GM13976 (cell line): ENCODE data around the gene ARRDC1.
A peak's percentile ranks its signal among the peaks of the same experiment; 100 is the strongest.

ENCODE experiments used
- DNase-seq: peaks from one replicate; pipeline ENCODE4 v3.0.0; 2012; ENCODE audit warnings: low spot score
- CTCF ChIP-seq: IDR thresholded peaks from 2 replicates; pipeline ENCODE4 v1.5.1; 2012; ENCODE audit warnings: borderline replicate concordance, mild to moderate bottlenecking; ENCODE audit not compliant: insufficient read depth; ENCODE audit errors: extremely low read depth, missing control alignments, control extremely low read depth
- in situ Hi-C: fragments of 300-500 bp; cut with MboI; formaldehyde crosslinking; loops from one replicate; pipeline ENCODE4 v1.12.0; 2022; ENCODE audit warnings: low sequenced_read_pairs, mixed read lengths, inconsistent platforms; ENCODE audit not compliant: unreplicated experiment

ARRDC1 gene

GRCh38 chr9:137604345-137605086 is 970 bp upstream of the ARRDC1 start:
- TF ChIP-seq CTCF, result no peak
- no peak for DNase-seq
- in situ Hi-C loops, result no loop called here

- no peak for DNase-seq
- in situ Hi-C loops, result no loop called here
- TF ChIP-seq CTCF, result peak; percentile 0
Measured at GRCh38 chr9:137606005-137606621, 627 bp downstream of the ARRDC1 start.

GRCh38 chr9:137606734-137607138 is 1.2 kb downstream of the ARRDC1 start:
- TF ChIP-seq CTCF, result no peak
- in situ Hi-C loops, result no loop called here
- DNase-seq, result no peak

GRCh38 chr9:137607141-137607857 is 1.8 kb downstream of the ARRDC1 start:
- in situ Hi-C loops, result no loop called here
- no peak for TF ChIP-seq CTCF
- no peak for DNase-seq

- no peak for DNase-seq
- in situ Hi-C loops, result no loop called here
Measured at GRCh38 chr9:137610944-137611343, 5.5 kb downstream of the ARRDC1 start.

More at GRCh38 chr9:137610944-137611343, 5.5 kb downstream of the ARRDC1 start:
- no peak for TF ChIP-seq CTCF
